Measurements from ENCODE around the gene RUNX1. TPM values are rescaled to one million over a fixed set of nuclear protein-coding genes. Genes with fewer than 3 reads are reported as not detected.

RUNX1 gene
- total RNA-seq, 1 donor from 2014 or later, result 23.9 TPM

GRCh38 chr21:34897828-34898227 lies 151.3 kb downstream of the RUNX1 start:
- Mint-ChIP-seq H3K27ac (ENCODE audit: unreplicated experiment) (no peak overlapping the region), H3K9me3 (ENCODE audit: unreplicated experiment) (no peaks in the 10 kb centered on the region), H3K27me3 (ENCODE audit: unreplicated experiment) (peaks cover 5% of the 10 kb centered on the region), H3K36me3 (ENCODE audit: unreplicated experiment) (no peaks in the 10 kb centered on the region), H3K4me3 (ENCODE audit: unreplicated experiment) (no peak overlapping the region), H3K4me1 (ENCODE audit: unreplicated experiment) (no peaks in the 10 kb centered on the region)
- no peak for TF ChIP-seq CTCF (IDR thresholded peaks at IDR 0.05)
- no peak for DNase-seq (ENCODE audit: extremely low spot score, unreplicated experiment)

- H3K4me3 Mint-ChIP-seq (ENCODE audit: unreplicated experiment), result no peak overlapping the region
- no peaks in the 10 kb centered on the region for H3K9me3 Mint-ChIP-seq (ENCODE audit: unreplicated experiment)
- no peaks in the 10 kb centered on the region for H3K36me3 Mint-ChIP-seq (ENCODE audit: unreplicated experiment)
- no peak for DNase-seq (ENCODE audit: extremely low spot score, unreplicated experiment)
- peaks cover 6% of the 10 kb centered on the region for H3K27me3 Mint-ChIP-seq (ENCODE audit: unreplicated experiment)
- no peak overlapping the region for H3K27ac Mint-ChIP-seq (ENCODE audit: unreplicated experiment)
- no peak for TF ChIP-seq CTCF (IDR thresholded peaks at IDR 0.05)
- peaks cover 16% of the 10 kb centered on the region for H3K4me1 Mint-ChIP-seq (ENCODE audit: unreplicated experiment)
These were observed 154.7 kb downstream of the RUNX1 start for GRCh38 chr21:34894401-34894800.

GRCh38 chr21:34892209-34892608 lies 156.9 kb downstream of the RUNX1 start:
- Mint-ChIP-seq H3K36me3 (ENCODE audit: unreplicated experiment) (no peaks in the 10 kb centered on the region), H3K4me3 (ENCODE audit: unreplicated experiment) (no peak overlapping the region), H3K27ac (ENCODE audit: unreplicated experiment) (no peak overlapping the region), H3K4me1 (ENCODE audit: unreplicated experiment) (peaks cover 18% of the 10 kb centered on the region), H3K27me3 (ENCODE audit: unreplicated experiment) (peaks cover 6% of the 10 kb centered on the region), H3K9me3 (ENCODE audit: unreplicated experiment) (no peaks in the 10 kb centered on the region)
- TF ChIP-seq CTCF (IDR thresholded peaks at IDR 0.05), result no peak
- no peak for DNase-seq (ENCODE audit: extremely low spot score, unreplicated experiment)

GRCh38 chr21:34891613-34891943 lies 157.5 kb downstream of the RUNX1 start:
- H3K27ac Mint-ChIP-seq (ENCODE audit: unreplicated experiment), result peak overlapping the region; percentile 72
- peak overlapping the region; percentile 76 for H3K4me3 Mint-ChIP-seq (ENCODE audit: unreplicated experiment)
- H3K4me1 Mint-ChIP-seq (ENCODE audit: unreplicated experiment), result peaks cover 18% of the 10 kb centered on the region
- no peak for TF ChIP-seq CTCF (IDR thresholded peaks at IDR 0.05)
- no peaks in the 10 kb centered on the region for H3K9me3 Mint-ChIP-seq (ENCODE audit: unreplicated experiment)
- no peaks in the 10 kb centered on the region for H3K36me3 Mint-ChIP-seq (ENCODE audit: unreplicated experiment)
- H3K27me3 Mint-ChIP-seq (ENCODE audit: unreplicated experiment), result peaks cover 6% of the 10 kb centered on the region
- DNase-seq (ENCODE audit: extremely low spot score, unreplicated experiment), result no peak

- Mint-ChIP-seq H3K4me1 (ENCODE audit: unreplicated experiment) (peaks cover 18% of the 10 kb centered on the region), H3K27me3 (ENCODE audit: unreplicated experiment) (peaks cover 6% of the 10 kb centered on the region), H3K9me3 (ENCODE audit: unreplicated experiment) (no peaks in the 10 kb centered on the region), H3K36me3 (ENCODE audit: unreplicated experiment) (no peaks in the 10 kb centered on the region), H3K27ac (ENCODE audit: unreplicated experiment) (peak overlapping the region; percentile 72), H3K4me3 (ENCODE audit: unreplicated experiment) (peak overlapping the region; percentile 76)
- TF ChIP-seq CTCF (IDR thresholded peaks at IDR 0.05), result no peak
- no peak for DNase-seq (ENCODE audit: extremely low spot score, unreplicated experiment)
These were observed 158.1 kb downstream of the RUNX1 start for GRCh38 chr21:34890724-34891612.

All from osteocyte (in vitro differentiated cells).